ENCODE measurements around the gene RSPH1.
"Not testable (repeated sequence)": the region's sequence is repeated elsewhere in the genome, so short reads cannot be mapped to it uniquely, and the experiment has no call there.

The RSPH1 gene

GRCh38 chr21:42469726-42470125 lies 26.3 kb downstream of the RSPH1 start:
- intact Hi-C loops (cut with DNase I); DNase-seq: not testable (repeated sequence)

GRCh38 chr21:42469272-42469671 lies 26.8 kb downstream of the RSPH1 start:
- DNase-seq: no peak
- intact Hi-C loops (cut with DNase I): no loop called here

DNA sequence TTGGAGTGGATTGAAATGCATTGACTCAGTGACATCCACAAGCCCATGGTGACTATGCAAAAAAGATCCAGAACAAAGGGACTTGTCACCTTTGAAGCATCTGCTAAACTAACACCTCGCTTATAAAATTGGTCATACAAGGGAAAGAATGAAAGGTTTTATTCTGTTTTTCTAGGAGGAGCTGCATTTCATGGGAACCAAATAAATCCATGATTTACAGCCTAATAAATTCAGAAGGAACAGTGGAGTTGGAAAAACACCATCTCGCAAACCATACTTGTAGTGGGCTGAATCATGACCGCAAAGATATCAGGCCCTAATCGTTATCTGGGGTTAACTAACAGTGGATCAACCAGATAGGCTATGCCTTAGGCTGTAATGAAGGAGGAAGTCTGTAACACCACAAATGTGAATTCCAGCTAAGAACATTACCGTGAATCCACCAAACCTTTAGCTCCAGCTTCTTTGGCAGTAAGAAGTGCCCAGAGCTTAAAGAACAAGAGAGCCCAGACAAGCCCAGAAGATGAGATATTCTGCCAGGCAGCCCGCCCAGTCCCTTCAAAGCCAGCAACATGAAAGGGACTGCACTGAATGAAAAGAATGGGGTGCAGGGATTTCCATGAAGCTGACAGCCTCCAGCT lies 27.4 kb downstream of the RSPH1 start:
- intact Hi-C loops (cut with DNase I): no loop called here
- no peak for DNase-seq

- intact Hi-C loops (cut with DNase I): no loop called here
- peak in 1 of 10 donors; percentile 68 for DNase-seq
Observed at GRCh38 chr21:42467140-42467983, 28.7 kb downstream of the RSPH1 start.

DNA sequence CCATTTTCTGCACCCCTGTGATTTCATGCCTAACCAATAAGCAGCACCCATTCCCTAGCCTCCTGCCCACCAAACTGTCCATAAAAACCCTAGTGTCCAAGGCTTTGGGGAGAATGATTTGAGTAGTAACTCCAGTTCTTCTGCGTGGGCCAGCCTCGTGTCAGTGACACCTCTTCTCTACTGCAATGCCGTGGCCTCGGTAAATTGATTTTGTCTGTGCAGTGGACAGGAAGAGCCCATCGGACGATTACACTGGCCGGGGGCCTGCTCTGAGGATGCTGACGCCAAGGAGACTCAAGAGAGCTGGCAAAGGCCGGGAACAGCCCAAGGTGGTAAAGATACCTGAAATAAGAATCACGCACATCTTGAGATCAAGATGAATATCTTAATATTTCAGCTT lies 29.3 kb downstream of the RSPH1 start:
- intact Hi-C loops (cut with DNase I): no loop called here
- DNase-seq: no peak

DNA sequence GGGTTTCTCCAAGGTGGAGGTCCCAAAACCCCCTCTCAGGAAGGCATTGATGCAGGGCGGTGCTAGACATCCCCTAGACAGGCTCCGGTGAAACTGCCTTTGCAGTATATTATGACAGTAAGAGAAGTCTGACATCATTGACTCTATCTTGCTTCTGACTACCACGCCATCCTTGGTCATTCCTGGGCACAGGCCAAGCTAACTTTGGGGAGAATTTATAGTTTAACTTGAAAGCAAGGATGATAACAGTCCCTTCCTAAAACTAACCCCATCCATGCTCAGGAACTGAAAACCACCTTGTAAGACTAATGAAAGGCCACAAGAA lies 30.3 kb downstream of the RSPH1 start:
- intact Hi-C loops (cut with DNase I): no loop called here
- no peak for DNase-seq

GRCh38 chr21:42465008-42465802 lies 30.8 kb downstream of the RSPH1 start:
- intact Hi-C loops (cut with DNase I): no loop called here
- no peak for DNase-seq

- intact Hi-C loops (cut with DNase I): no loop called here
- DNase-seq: peak in 4 of 10 donors; percentile 41 to 76 (median 49)
Observed at GRCh38 chr21:42463861-42464515, 32.0 kb downstream of the RSPH1 start.

- intact Hi-C loops (cut with DNase I): no loop called here
Observed at GRCh38 chr21:42461881-42462877, 33.8 kb downstream of the RSPH1 start.

DNA sequence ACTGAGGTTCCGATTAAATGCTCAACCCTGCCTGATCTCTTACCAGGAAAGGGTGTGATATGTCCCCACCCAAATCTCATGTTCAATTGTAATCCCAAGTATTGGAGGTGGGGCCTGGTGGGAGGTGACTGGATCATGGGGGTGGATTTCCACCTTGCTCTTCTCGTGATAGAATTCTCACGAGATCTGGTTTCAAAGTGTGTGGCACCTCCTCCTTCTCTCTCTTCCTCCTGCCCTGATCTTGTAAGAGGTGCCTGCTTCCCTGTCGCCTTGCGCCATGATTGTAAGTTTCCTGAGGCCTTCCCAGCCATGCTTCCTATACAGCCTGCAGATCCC lies 34.9 kb downstream of the RSPH1 start:
- intact Hi-C loops (cut with DNase I): no loop called here

More at GRCh38 chr21:42461881-42462877, 33.8 kb downstream of the RSPH1 start:
- DNase-seq: no peak

DNA sequence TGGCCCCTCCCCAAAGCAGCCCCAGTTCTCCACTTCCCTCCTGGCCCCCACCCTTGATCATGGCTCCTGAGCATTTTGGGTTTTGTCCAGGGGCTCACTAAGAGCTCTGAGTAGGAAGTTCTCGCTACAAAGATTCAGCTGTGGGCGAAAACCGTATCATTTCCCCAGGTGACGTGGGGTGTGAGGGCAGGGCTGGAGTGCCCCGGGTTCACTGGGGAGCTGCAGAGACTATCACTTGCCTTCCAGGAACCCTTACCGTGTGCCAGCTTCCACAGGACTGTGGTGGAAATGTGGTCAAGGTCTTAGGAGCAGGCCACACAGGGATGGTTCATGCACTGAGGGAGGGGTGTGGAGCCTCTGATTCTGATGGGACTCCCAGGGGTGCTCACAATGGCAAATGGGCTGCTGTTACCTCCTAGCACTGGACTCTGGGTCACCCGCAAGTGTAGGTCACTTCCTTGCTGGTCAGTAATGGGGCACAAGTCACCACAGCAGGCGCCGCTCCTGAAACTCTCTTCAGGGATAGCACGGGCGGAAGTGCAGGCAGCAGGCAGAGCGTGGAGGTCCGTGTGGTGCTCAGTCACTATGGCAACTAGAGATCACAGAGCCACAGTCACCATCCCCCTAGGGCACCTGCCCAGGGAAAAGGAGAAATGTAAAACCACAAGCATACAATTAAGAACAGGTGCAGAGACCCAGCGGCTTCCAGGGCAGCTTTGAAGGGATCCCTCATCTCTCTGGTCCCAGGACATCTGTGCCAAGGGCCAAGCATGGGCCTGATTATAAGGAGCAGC lies 35.4 kb downstream of the RSPH1 start:
- intact Hi-C loops (cut with DNase I): no loop called here
- DNase-seq: no peak

More for the DNA sequence above, 34.9 kb downstream of the RSPH1 start:
- DNase-seq: no peak

DNA sequence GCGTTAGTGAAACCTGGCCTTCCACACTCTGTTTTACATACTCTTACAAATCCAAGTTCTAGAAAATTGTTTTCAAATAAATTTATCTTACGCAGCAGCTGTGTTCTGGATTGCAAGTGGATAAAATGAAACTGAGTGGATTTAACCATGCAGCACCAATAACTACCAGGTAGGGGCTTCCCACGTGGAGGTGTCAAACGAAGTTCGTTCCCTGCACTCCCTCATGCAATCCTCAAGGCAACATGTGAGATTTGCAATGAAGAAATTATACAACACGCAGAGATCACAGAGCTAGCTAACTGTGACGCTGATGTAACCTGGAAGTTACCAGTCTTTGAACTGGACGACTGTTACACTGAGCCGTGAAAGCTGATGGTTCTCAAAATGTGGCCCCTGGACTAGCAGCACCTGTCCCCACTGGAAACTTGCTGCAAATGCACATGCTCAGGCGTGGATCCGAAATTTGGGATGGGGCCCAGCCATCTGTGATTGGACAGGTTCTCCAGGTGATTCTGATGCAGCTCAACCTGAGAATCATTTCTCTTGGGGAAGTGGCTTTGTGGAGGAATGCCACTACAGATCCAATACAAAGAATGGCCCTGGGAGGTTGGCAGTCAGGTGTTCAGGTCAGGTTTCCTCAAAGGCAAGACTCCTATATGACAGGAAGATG lies 36.3 kb downstream of the RSPH1 start:
- intact Hi-C loops (cut with DNase I): no loop called here
- DNase-seq: no peak

- intact Hi-C loops (cut with DNase I): no loop called here
- no peak for DNase-seq
Observed at GRCh38 chr21:42459082-42459460, 37.0 kb downstream of the RSPH1 start.

- intact Hi-C loops (cut with DNase I): no loop called here
- peak in 1 of 10 donors; percentile 33 for DNase-seq
Observed at GRCh38 chr21:42456457-42456856, 39.6 kb downstream of the RSPH1 start.

- intact Hi-C loops (cut with DNase I): no loop called here
- DNase-seq: no peak
Observed at GRCh38 chr21:42455754-42456440, 40.1 kb downstream of the RSPH1 start.

DNA sequence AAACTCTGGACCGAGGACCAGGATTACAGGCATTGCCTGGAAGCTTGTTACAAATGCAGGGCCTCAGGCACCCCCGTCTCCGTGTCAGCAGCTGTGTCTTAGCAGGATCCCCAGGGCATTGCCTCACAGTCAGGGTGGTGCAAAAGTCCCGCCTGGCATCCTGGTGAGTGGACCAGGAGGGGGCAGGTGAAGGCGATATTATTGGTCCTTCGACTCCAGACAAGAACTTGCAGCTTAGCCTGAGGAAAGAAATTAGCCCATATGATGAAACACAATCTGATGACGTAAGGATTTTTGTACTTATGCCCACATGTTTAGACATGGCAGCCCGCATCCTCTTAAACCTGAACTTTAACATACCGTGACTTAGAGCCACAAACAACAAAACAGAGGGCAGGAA lies 40.8 kb downstream of the RSPH1 start:
- peak in 1 of 10 donors; percentile 63 for DNase-seq
- intact Hi-C loops (cut with DNase I): no loop called here

DNA sequence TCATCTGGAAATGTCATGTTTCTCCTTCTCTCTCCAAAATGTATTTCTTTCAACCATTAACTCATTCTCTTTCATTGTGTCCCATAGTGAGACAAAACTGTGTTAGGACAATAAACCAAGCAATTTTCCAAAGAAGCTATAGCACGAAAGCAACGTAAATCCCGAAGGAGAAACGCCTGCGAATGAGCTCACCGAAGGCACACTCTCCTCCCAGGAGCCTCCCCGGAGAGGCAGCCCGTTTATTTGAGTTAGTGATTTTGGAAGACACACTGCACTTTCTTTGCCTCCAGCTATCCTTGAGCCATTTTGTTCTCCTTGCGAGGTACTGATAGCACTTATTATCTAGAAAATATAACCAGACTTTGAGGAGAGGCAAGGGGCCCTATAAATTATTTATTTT lies 41.2 kb downstream of the RSPH1 start:
- DNase-seq: peak in 1 of 10 donors; percentile 39
- intact Hi-C loops (cut with DNase I): no loop called here
